Neural crest cell (in vitro differentiated cells): ENCODE measurements around the gene WNT5B. TPM values are rescaled to one million over a fixed set of nuclear protein-coding genes. Genes with fewer than 3 reads are reported as not detected.

ENCODE experiments used
- DNase-seq: peaks from one replicate; pipeline ENCODE4 v3.0.0; 2021; ENCODE audit warnings: low read depth, mixed read lengths, low spot score
- H3K27ac Mint-ChIP-seq: one replicate; pipeline ENCODE4 v1.8.0; 2021; ENCODE audit warnings: mild to moderate bottlenecking, mixed read lengths; ENCODE audit not compliant: unreplicated experiment
- H3K27me3 Mint-ChIP-seq: 2 replicates; pipeline ENCODE4 v1.8.0; 2021; ENCODE audit warnings: low read depth, mild to moderate bottlenecking, mixed read lengths
- H3K36me3 Mint-ChIP-seq: 2 replicates; pipeline ENCODE4 v1.8.0; 2021; ENCODE audit warnings: low read depth, mild to moderate bottlenecking, mixed read lengths
- H3K4me1 Mint-ChIP-seq: 2 replicates; pipeline ENCODE4 v1.8.0; 2021; ENCODE audit warnings: mixed read lengths
- H3K4me3 Mint-ChIP-seq: one replicate; pipeline ENCODE4 v1.8.0; 2021; ENCODE audit warnings: mild to moderate bottlenecking, mixed read lengths
- H3K9me3 Mint-ChIP-seq: 2 replicates; pipeline ENCODE4 v1.8.0; 2021; ENCODE audit warnings: mixed read lengths
- total RNA-seq: library from RNA; stranded (reverse); gene quantifications from 2 replicates; pipeline ENCODE4 v1.2.1, GENCODE V29; 2021
- TF ChIP-seq, protein P1 (sequence below): fragments of 200-600 bp; sonication (generic); conservative IDR thresholded peaks from 2 replicates; pipeline ENCODE4 v1.5.0; 2021; ENCODE audit warnings: antibody characterized with exemption, mild to moderate bottlenecking

The WNT5B gene
- total RNA-seq, 1 donor from 2014 or later = 14.2 TPM

DNA sequence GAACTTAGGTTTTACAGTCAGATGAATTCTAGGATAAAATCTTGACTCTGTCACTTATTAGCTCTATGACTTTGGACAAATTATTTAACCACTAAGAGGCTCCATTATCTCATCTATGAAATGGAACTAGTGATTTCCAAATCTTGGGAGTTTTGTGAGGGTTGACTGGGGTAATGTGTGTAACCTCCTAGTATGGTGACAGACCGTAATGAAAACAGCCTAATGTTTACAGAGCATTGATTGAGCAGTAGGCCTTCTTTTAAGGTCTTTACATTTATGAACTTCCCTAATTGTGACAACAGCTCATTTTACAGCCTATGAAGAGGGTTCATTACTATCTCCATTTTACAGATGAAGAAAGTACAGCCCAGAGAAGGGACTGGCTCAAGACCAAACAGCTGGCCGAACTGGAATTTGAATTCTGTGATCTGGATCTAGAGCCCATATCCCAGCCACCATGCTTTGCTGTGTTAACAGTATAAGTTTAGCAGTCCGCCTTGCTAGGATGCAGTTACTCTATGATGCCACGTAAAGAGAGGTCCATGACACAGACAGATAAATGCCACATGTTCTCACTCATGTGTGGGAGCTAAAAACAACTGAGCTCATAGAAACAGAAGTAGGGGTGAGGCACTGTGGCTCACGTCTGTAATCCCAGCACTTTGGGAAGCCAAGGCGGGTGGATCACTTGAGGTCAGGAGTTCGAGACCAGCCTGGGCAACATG lies 25.6 kb upstream of the WNT5B start:
- Mint-ChIP-seq H3K4me1 (peaks cover 31% of the 10 kb centered on the region), H3K4me3 (no peak overlapping the region), H3K9me3 (no peaks in the 10 kb centered on the region), H3K27ac (no peak overlapping the region), H3K36me3 (no peaks in the 10 kb centered on the region), H3K27me3 (peaks cover 18% of the 10 kb centered on the region)
- TF ChIP-seq, protein P1, sequence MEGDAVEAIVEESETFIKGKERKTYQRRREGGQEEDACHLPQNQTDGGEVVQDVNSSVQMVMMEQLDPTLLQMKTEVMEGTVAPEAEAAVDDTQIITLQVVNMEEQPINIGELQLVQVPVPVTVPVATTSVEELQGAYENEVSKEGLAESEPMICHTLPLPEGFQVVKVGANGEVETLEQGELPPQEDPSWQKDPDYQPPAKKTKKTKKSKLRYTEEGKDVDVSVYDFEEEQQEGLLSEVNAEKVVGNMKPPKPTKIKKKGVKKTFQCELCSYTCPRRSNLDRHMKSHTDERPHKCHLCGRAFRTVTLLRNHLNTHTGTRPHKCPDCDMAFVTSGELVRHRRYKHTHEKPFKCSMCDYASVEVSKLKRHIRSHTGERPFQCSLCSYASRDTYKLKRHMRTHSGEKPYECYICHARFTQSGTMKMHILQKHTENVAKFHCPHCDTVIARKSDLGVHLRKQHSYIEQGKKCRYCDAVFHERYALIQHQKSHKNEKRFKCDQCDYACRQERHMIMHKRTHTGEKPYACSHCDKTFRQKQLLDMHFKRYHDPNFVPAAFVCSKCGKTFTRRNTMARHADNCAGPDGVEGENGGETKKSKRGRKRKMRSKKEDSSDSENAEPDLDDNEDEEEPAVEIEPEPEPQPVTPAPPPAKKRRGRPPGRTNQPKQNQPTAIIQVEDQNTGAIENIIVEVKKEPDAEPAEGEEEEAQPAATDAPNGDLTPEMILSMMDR = no peak
- DNase-seq = no peak

DNA sequence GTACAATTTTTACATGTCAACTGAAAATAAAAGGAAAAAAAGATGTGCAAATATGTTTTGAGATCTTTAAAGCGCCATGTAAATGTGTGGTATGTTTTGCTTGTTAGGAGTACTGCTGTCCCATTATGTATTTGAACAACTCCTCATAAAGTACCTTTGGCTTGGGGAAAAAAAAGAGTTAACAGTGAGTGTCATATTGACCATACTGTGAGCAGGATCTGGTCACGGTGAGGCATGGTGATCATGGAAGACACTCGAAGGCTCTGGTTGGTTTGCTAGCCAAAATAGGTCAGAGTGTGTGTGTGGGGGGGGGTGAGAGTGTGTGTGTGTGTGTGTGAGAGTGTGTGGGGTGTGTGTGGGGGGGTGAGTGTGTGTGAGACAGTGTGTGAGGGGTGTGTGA lies 24.6 kb upstream of the WNT5B start:
- Mint-ChIP-seq H3K4me1 (peaks cover 31% of the 10 kb centered on the region), H3K27me3 (peaks cover 18% of the 10 kb centered on the region), H3K36me3 (no peaks in the 10 kb centered on the region), H3K27ac (no peak overlapping the region), H3K9me3 (no peaks in the 10 kb centered on the region), H3K4me3 (no peak overlapping the region)
- no peak for DNase-seq
- TF ChIP-seq, protein P1 = no peak

DNA sequence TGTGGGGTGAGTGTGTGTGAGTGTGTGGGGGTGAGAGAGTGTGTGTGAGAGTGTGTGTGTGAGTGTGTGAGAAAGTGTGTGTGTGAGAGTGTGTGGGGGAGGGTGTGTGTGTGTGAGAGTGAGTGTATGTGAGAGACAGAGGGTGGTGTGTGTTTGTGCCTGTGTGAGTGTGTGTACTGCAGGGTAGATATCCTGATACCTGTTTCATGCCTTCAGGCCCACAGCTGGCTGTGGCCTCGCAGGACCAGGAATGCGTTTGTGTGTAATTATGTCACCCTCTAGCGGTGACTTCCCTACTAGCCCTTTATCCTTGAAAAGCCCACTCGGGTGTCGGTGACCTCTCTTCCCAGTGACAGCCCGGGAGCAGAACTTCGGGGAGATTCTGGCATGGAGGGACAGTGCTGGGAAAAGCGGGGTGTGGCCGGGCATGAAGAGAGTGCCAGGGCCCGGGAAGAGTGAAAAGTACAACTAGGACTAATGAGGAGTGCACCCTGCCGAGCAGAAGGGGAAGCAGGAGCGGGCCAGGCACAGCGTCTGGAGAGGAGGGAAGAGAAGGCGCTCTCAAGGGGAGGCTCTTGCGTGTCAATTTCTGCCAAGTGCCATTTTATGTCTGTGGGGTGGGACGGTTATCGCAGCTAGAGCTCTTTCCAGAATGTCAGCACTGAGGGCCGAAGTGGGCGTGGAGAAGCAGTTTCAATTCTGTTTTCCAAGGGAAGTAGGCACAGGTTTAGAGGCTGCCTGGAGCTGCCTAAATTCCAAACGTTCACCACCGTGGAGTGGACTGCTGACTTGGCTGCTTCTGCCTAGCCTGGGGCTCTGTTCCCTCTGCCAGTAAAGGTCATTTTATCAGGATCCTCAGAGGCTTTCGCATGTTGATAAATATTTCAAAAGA lies 23.7 kb upstream of the WNT5B start:
- peaks cover 31% of the 10 kb centered on the region for H3K4me1 Mint-ChIP-seq
- TF ChIP-seq, protein P1 = peak; percentile 95
- peak overlapping the region; percentile 85 for H3K4me3 Mint-ChIP-seq
- H3K27me3 Mint-ChIP-seq = peaks cover 18% of the 10 kb centered on the region
- H3K27ac Mint-ChIP-seq = no peak overlapping the region
- H3K9me3 Mint-ChIP-seq = no peaks in the 10 kb centered on the region
- DNase-seq = peak; percentile 57
- no peaks in the 10 kb centered on the region for H3K36me3 Mint-ChIP-seq

DNA sequence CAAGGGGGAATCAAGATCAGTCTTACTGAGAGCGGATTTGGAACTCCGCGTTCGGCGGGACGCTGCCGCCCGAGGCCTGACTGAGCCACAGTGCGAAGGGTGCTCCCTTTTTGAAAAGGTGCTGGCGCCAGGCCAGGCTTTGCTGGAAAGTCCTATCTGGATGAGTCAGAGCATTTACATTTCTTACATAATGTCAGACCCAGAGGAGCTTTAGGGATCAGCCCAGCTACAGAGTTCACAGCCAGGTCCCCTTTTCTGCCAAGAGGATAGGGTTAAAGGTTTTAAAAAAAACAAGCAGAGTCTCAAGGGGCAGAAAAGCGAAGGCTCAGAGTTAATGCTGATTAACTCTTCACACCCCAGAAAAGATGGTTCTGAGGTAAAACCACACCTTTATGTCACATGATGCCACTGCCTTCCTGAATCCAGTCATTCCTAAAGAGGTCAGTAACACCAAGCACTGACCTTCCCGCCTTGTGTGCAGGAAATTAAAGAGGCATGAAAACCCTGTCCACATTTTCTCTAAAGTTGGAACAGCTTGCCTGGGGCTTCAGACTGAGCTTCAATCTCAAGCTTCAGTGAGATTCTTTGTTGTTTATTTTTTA lies 22.9 kb upstream of the WNT5B start:
- H3K27me3 Mint-ChIP-seq = peaks cover 18% of the 10 kb centered on the region
- no peaks in the 10 kb centered on the region for H3K36me3 Mint-ChIP-seq

More for the DNA sequence above, 22.9 kb upstream of the WNT5B start:
- peaks cover 31% of the 10 kb centered on the region for H3K4me1 Mint-ChIP-seq
- no peak for DNase-seq
- H3K27ac Mint-ChIP-seq = no peak overlapping the region
- no peaks in the 10 kb centered on the region for H3K9me3 Mint-ChIP-seq
- H3K4me3 Mint-ChIP-seq = no peak overlapping the region
- TF ChIP-seq, protein P1 = no peak
